ENCODE results near the gene NAGPA.
A peak's percentile ranks its signal among the peaks of the same experiment; 100 is the strongest.

The NAGPA gene

GRCh38 chr16:5072334-5073278 lies 38.9 kb upstream of the NAGPA start:
- TF ChIP-seq, protein P1, sequence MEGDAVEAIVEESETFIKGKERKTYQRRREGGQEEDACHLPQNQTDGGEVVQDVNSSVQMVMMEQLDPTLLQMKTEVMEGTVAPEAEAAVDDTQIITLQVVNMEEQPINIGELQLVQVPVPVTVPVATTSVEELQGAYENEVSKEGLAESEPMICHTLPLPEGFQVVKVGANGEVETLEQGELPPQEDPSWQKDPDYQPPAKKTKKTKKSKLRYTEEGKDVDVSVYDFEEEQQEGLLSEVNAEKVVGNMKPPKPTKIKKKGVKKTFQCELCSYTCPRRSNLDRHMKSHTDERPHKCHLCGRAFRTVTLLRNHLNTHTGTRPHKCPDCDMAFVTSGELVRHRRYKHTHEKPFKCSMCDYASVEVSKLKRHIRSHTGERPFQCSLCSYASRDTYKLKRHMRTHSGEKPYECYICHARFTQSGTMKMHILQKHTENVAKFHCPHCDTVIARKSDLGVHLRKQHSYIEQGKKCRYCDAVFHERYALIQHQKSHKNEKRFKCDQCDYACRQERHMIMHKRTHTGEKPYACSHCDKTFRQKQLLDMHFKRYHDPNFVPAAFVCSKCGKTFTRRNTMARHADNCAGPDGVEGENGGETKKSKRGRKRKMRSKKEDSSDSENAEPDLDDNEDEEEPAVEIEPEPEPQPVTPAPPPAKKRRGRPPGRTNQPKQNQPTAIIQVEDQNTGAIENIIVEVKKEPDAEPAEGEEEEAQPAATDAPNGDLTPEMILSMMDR (IDR thresholded peaks at IDR 0.05; ENCODE audit: low read depth, low read length, missing control alignments), result no peak
- H3K4me3 ChIP-seq (replicated peaks; ENCODE audit: low read depth, low read length), result peak overlapping the region; percentile 80
- DNase-seq (ENCODE audit: extremely low read depth, low read depth), result no peak

- peak within 1 kb of the TSS; percentile 80 for H3K4me3 ChIP-seq (replicated peaks; ENCODE audit: low read depth, low read length)
- TF ChIP-seq, protein P1 (IDR thresholded peaks at IDR 0.05; ENCODE audit: low read depth, low read length, missing control alignments), result no peak
- DNase-seq (ENCODE audit: extremely low read depth, low read depth), result peak; percentile 56
These were observed 38.1 kb upstream of the NAGPA start, which contains the start of gene ALG1 for GRCh38 chr16:5071681-5072333. Gene ALG1, plus strand, starts transcription at chr16:5071843. Its CDS starts 7 bp downstream, at chr16:5071850.

DNA sequence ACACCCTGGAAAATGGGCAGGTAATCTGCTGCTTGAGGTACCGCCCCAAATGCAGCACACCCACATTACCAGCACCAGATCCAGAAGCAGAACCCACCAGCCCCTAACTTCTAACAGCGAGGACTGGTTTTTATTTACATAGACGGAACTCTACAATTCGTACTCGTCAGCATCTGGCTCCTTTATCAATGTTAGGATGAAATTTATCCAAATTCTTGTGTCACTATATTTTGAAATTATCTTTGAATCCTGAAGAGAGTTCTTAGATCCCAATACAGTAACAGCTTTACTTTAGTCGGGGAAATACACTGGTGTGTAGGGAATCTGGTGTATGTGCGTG lies 37.6 kb upstream of the NAGPA start:
- peak overlapping the region; percentile 80 for H3K4me3 ChIP-seq (replicated peaks; ENCODE audit: low read depth, low read length)
- DNase-seq (ENCODE audit: extremely low read depth, low read depth), result no peak
- TF ChIP-seq, protein P1 (IDR thresholded peaks at IDR 0.05; ENCODE audit: low read depth, low read length, missing control alignments), result no peak

DNA sequence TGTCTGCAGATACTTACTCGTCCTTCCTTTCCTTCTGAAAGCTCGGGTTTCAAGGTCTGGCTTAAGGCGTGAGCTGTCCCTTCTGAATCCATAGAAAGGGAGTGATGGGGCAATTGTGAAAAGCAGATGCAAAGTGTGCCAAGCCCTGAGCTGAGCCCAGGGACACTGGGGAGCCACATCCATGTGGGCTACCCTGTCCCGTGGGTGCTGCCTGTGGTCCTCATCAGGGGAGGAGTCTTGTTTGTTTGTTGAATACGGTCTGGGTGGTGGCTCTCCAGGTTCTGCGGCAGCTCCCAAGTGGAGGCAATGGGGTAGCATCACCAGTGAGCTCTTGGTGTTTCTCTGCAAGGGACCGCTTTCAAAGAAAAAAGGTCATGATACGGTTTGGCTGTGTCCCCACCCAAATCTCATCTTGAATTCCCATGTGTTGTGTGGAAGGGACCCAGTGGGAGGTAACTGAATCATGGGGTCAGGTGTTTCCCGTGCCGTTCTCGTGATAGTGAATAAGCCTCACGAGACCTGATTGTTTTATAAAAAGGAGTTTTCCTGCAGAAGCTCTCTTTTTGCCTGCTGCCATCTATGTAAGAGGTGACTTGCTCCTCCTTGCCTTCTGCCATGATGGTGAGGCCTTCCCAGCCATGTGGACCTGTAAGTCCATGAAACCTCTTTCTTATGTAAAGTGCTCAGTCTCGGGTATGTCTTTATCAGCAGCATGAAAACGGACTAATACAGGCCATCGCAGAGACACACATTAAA lies 36.9 kb upstream of the NAGPA start:
- TF ChIP-seq, protein P1 (IDR thresholded peaks at IDR 0.05; ENCODE audit: low read depth, low read length, missing control alignments), result no peak
- no peak for DNase-seq (ENCODE audit: extremely low read depth, low read depth)
- no peak overlapping the region for H3K4me3 ChIP-seq (replicated peaks; ENCODE audit: low read depth, low read length)

- TF ChIP-seq, protein P1 (IDR thresholded peaks at IDR 0.05; ENCODE audit: low read depth, low read length, missing control alignments), result no peak
- DNase-seq (ENCODE audit: extremely low read depth, low read depth), result no peak
- no peak overlapping the region for H3K4me3 ChIP-seq (replicated peaks; ENCODE audit: low read depth, low read length)
These were observed 36.1 kb upstream of the NAGPA start for GRCh38 chr16:5069854-5070253.

- TF ChIP-seq, protein P1 (IDR thresholded peaks at IDR 0.05; ENCODE audit: low read depth, low read length, missing control alignments), result no peak
- no peak overlapping the region for H3K4me3 ChIP-seq (replicated peaks; ENCODE audit: low read depth, low read length)
- no peak for DNase-seq (ENCODE audit: extremely low read depth, low read depth)
These were observed 35.3 kb upstream of the NAGPA start for GRCh38 chr16:5069048-5069447.

Measured in HFF-Myc (cell line).